H1 (cell line): ENCODE data around the gene CXorf65. TPM values are rescaled to one million over a fixed set of nuclear protein-coding genes. Genes with fewer than 3 reads are reported as not detected.

ENCODE experiments used
- HDAC6 ChIP-seq: IDR thresholded peaks from one replicate; pipeline ENCODE4 v1.7.1; 2012; ENCODE audit warnings: low read depth, mild to moderate bottlenecking, inconsistent platforms, low read length, moderate library complexity
- JUN ChIP-seq: IDR thresholded peaks from 2 replicates; pipeline ENCODE4 v1.6.1; 2011; ENCODE audit warnings: low read depth, mild to moderate bottlenecking, improper control_type of control experiment, low read length
- YY1 ChIP-seq: IDR thresholded peaks from 2 replicates; pipeline ENCODE4 v1.6.1; 2011; ENCODE audit warnings: low read depth, mild to moderate bottlenecking, low read length
- polyA plus RNA-seq, 7 experiments: library from polyadenylated mRNA; depleted of rRNA in 3 of 7; stranded (reverse) in 5 of 7; unstranded in 2 of 7; fragments of >200 nt in 5 of 7; fragments of 200-250 nt in 2 of 7; gene quantifications; 1 replicate in 5 of 7; 2 replicates in 1 of 7; 4 replicates in 1 of 7; pipeline versions ENCODE4 v1.2.1 to v1.2.3, GENCODE V29; 2011 to 2013; ENCODE audit warnings: missing spikeins in 2 of 7, mixed read lengths in 2 of 7
- total RNA-seq: library from RNA; stranded (reverse); fragmentation: NEBNext Ultra II Directional; extraction: Animal tissue kit (Norgen Biotek cat#: 25700); gene quantifications from 2 replicates; pipeline ENCODE4 v1.2.1, GENCODE V29; 2021

The CXorf65 gene
- total and polyA plus RNA-seq, 2 of the 8 experiments (the other 6 are each of a cell fraction or from before 2014, with no cell fraction given), result not detected

DNA sequence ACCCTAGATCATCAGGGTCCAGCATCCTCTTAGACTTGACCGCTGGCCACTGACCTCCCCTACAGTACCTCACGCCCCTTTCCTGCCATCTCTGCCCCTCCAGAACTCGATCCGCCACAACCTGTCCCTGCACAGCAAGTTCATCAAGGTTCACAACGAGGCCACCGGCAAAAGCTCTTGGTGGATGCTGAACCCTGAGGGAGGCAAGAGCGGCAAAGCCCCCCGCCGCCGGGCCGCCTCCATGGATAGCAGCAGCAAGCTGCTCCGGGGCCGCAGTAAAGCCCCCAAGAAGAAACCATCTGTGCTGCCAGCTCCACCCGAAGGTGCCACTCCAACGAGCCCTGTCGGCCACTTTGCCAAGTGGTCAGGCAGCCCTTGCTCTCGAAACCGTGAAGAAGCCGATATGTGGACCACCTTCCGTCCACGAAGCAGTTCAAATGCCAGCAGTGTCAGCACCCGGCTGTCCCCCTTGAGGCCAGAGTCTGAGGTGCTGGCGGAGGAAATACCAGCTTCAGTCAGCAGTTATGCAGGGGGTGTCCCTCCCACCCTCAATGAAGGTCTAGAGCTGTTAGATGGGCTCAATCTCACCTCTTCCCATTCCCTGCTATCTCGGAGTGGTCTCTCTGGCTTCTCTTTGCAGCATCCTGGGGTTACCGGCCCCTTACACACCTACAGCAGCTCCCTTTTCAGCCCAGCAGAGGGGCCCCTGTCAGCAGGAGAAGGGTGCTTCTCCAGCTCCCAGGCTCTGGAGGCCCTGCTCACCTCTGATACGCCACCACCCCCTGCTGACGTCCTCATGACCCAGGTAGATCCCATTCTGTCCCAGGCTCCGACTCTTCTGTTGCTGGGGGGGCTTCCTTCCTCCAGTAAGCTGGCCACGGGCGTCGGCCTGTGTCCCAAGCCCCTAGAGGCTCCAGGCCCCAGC is 5.7 kb downstream of the CXorf65 start (continued):
- no peak for TF ChIP-seq JUN
- TF ChIP-seq YY1, result no peak
- no peak for TF ChIP-seq HDAC6
